ENCODE results near the gene DNMT3A.

DNA sequence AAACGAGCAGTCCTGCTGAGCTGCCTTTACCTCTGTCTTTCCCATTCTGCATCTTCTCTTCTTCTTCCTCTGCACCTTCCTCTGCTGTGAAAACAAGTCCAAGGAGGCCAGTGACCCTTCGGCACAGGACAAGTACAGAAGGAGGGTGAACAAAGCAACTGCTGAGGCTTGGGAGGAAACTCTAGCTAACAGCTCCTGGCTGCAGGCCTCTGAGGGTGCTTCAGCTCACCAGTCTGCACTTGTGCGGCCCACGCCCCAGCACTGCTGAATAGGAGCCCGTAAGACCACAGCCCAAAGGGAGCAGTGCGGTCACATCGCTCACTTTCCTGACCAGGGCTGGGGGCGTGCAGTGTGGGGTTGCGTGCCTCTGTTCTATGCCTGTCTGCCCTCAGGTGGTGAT, 42.1 kb upstream of the DNMT3A start:
- TF ChIP-seq EZH2 (IDR thresholded peaks at IDR 0.05; ENCODE audit: low read length, unreplicated experiment) (no peak), CTCF (conservative IDR thresholded peaks at IDR 0.05; ENCODE audit: low read depth, low read length) (no peak), EZH2phosphoT487 (IDR thresholded peaks at IDR 0.05; ENCODE audit: borderline replicate concordance, low read length) (no peak)

Data from PC-3 (cell line).